ENCODE data around the gene SLC22A14.
"Not testable (repeated sequence)": the region's sequence is repeated elsewhere in the genome, so short reads cannot be mapped to it uniquely, and the experiment has no call there.

Gene SLC22A14

DNA sequence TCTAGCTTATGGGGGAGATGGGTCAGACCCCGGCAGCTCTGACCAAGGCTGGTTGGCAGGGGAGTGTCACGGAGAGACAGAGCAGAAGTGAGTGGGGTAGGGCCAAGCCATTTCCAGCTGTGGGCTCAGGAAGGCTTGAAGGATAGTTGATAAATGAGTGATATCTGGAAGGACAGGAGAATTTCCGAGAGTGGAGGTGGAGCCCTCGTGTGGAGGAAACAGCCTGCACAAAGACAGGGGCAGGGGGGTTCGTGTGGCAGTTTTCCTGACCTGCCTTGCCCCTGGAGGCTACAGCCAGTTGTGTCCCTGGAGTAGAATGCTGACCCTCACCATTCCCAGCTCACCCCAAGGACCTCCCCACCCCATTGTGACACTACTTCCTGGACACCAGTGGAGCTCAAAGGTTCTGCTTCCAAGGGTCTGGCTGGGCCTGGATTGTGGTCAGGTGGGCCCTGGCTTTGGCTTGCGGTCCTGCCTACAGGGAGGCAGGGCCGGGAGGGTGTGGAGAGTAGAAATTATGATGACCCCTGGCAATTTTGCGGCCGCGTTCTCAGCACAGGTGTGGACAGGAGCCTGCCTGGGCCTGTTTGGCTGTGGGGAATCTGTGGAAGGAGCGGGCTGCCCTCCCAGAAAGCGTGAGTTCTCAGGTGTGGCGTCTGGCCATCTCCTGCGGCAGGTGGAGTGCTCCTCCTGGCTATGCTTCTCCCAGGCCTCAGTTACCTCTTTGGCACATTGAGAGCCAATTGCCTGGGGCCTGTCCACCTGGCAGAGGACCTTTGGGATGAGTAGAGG, at the start of gene SLC22A14:
SLC22A14 (plus strand) TSS at position 400 of the 792 bp plus-strand sequence. CDS start 23,733 bp downstream, outside the sequence.
- no peak within 1 kb of the TSS for H3K27ac ChIP-seq
- DNase-seq (ENCODE audit: low read depth, low spot score) = no peak

- H3K27ac ChIP-seq = no peak overlapping the region
- DNase-seq (ENCODE audit: low read depth, low spot score) = no peak
Measured at GRCh38 chr3:38232701-38233100, 49.4 kb upstream of the SLC22A14 start.

- H3K27ac ChIP-seq = no peak overlapping the region
- DNase-seq (ENCODE audit: low read depth, low spot score) = no peak
Measured at GRCh38 chr3:38235466-38235865, 46.6 kb upstream of the SLC22A14 start.

DNA sequence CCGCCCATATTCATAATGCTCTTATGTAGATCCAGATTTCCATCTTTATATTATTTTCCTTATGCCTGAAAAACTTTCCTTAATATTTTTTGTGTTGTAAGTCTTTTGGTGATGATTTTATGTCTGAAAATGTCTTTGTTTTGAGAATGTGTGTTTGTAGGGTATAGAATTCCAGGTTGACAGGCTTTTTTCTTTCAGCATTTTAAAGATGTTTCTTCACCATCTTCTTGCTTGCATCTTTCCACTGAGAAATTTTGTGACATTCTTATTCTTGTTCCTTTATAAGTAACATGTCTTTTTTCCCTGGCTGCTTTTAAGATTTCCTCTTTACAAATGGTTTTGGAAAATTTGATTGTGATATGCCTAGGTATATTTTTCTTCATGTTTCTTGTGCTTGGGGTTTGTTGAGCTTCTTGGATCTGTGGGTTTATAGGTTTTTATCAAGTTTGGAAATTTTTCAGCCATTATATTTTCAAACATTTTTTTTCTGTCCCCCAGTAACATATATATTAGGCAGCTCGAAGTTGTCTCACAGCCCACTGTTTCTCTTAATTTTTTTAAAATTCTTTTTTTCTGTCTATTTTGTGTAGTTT, 43.6 kb upstream of the SLC22A14 start:
- no peak for DNase-seq (ENCODE audit: low read depth, low spot score)
- H3K27ac ChIP-seq = no peak overlapping the region

- DNase-seq (ENCODE audit: low read depth, low spot score); H3K27ac ChIP-seq: not testable (repeated sequence)
Measured at GRCh38 chr3:38242812-38243211, 39.3 kb upstream of the SLC22A14 start.

DNA sequence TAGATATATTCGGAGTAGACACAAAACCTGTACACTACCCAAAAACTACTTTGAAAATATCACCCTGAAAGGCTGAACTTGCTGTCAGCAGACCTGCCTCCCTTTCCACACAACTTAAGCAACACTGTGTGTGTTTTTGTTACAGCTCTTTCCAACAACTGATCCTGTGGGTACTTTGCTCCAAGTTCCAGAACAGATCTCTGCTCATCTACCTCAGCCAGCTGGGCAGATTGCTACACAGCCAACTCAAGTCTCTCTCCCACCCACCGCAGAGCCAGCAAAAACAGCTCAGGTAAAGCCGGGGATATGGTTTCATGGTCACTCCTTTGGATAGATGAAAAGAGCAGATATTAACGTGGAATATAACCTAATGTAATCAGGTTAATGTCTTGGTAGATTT, 36.2 kb upstream of the SLC22A14 start:
- peak overlapping the region; percentile 72 for H3K27ac ChIP-seq
- DNase-seq (ENCODE audit: low read depth, low spot score) = no peak

GRCh38 chr3:38247366-38248035, 34.6 kb upstream of the SLC22A14 start:
- peak overlapping the region; percentile 72 for H3K27ac ChIP-seq
- peak; percentile 85 for DNase-seq (ENCODE audit: low read depth, low spot score)

DNA sequence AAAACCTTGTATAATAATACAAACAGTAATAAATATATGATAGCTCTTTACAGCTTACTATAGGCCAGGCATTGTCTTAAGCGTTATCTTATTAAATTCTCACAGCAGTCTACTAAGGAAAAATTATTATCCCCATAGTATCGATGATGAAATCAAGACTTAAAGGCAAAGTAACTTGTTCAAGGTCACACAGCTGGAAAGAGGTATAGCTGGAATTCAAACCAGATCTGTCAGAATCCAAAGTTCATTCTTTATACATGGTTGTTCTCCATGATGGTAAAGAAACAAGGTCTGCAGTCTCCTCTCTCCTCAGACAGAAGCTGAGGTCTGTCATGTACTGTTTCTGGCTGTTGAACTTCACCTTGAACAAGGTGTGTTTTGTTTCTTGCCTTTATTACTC, 31.9 kb upstream of the SLC22A14 start:
- H3K27ac ChIP-seq = no peak overlapping the region
- DNase-seq (ENCODE audit: low read depth, low spot score) = no peak

DNA sequence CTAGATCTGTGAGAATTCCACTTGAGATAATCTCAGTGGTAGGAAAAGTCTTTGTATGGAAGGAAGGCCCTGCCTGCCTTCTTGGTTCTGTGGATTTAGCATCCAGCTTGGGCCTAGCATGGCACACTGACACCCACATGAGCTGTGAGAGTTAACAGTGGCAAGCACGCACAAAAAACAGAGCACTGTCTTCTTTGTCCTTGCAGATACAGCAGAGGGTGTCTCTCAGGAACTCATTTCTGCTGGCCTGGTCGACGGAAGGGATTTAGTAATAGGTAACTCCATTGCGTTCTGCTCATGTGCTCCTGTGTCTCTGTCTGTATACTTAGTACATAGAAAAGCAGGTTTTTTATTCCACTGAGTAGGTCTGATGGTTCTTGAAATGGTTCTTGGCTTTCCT, 30.9 kb upstream of the SLC22A14 start:
- no peak overlapping the region for H3K27ac ChIP-seq
- no peak for DNase-seq (ENCODE audit: low read depth, low spot score)

DNA sequence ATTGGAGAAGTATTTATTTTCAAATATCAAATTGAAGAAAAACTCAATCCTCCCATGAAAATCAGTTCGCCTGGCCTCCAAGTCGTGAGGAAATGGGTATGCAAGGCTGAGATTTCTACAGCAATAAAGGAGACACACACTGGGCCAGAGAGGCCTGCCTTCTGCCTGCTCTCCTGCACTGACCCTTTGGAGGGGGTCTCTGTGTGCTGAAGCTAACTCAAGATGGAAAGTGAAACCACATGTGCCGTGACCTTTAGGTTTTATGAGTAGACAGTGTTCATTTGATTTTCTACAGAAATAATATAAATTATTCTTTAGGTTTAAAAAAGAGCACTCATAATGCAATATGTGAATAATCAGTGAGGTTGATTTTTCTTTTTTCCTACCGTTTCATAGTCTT, 28.4 kb upstream of the SLC22A14 start:
- no peak for DNase-seq (ENCODE audit: low read depth, low spot score)
- H3K27ac ChIP-seq = no peak overlapping the region

- H3K27ac ChIP-seq = no peak overlapping the region
- no peak for DNase-seq (ENCODE audit: low read depth, low spot score)
Measured at GRCh38 chr3:38254872-38255271, 27.2 kb upstream of the SLC22A14 start.

DNA sequence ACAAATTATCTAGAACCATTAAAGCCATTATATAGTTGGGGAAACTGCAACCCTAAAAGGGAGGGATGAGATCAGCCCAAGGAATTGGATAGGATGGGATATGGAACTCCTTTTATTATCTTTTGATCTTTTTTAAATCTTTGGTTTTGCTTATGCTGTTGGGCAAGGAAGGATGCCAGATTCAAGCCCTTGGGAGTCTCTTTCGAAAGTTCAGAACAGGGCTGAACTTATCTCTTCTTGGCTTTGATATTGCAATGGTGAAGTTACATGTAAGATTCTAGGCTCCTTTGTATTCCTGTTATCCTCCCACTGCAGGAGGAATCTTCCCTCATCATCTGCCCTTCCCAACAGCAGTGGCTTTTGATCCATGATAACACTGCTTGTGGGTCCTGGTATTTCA, 26.5 kb upstream of the SLC22A14 start:
- no peak overlapping the region for H3K27ac ChIP-seq
- DNase-seq (ENCODE audit: low read depth, low spot score) = no peak

GRCh38 chr3:38257583-38257982, 24.5 kb upstream of the SLC22A14 start:
- DNase-seq (ENCODE audit: low read depth, low spot score) = no peak
- no peak overlapping the region for H3K27ac ChIP-seq

DNA sequence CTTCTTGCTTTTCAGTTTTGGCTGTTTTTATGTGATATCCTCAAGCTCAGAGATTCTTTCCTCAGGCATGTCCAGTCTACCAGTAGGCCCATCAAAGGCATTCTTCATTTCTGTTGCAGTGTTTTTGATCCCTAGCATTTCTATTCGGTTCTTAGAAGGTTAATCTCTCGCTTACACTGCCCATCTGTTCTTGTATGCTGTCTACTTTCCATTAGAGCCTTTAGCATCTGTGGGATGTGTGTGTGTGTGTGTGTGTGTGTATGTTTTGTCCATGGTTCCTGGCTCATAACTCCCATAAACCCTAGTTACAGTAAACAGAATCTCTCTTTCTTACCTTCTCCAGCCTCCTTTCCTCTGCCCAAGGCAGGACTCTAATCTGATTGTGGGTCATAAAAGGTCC, 21.6 kb upstream of the SLC22A14 start:
- no peak for DNase-seq (ENCODE audit: low read depth, low spot score)
- no peak overlapping the region for H3K27ac ChIP-seq

- H3K27ac ChIP-seq = no peak overlapping the region
- no peak for DNase-seq (ENCODE audit: low read depth, low spot score)
Measured at GRCh38 chr3:38264353-38264771, 17.7 kb upstream of the SLC22A14 start.

DNA sequence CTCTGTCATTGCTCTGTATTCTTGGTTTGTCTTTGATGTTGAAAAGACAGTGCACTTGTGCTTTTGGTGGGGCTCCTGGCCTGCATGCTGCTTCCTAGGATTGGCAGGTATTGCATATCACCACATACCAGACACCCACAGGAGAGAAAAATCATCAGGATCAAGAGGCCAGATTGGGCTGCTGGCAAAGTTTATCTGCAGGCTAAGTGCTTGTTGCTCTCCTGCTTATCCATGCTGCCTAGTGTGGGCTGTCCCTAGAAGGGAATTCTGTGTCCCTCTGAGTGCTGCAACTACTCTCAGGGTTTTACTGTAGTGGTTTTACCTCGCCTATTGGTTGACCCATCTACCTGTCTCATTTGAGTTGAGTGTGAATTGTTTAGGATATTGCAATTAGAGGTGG, 17.3 kb upstream of the SLC22A14 start:
- H3K27ac ChIP-seq = no peak overlapping the region
- DNase-seq (ENCODE audit: low read depth, low spot score) = no peak

DNA sequence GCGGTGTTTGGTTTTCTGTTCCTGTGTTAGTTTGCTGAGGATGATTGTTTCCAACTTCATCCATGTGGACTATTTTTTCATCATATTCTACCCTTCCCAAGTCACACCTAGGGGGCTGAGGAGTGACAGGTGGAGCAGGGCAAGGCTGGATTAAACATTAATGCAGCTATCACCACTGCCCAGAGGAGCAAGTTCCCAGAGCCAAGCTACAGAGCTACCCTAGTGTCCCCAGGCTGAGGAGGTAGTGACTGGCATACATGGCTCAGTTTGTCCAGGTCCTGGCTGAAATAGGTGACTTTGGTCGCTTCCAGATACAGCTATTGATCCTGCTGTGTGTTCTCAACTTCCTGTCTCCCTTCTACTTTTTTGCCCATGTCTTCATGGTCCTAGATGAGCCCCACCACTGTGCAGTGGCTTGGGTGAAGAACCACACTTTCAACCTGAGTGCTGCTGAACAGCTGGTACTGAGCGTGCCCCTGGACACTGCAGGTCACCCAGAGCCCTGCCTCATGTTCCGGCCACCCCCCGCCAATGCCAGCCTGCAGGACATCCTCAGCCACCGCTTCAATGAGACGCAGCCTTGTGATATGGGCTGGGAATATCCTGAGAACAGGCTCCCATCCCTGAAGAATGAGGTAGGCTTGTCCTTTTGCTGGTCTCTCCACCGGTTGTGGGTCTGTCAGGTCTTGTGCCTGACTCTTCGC, 16.3 kb upstream of the SLC22A14 start, which contains the start of gene SLC22A13:
SLC22A13 (plus strand) TSS at position 209 of the 704 bp plus-strand sequence; CDS start at position 258, 49 bp downstream.
- H3K27ac ChIP-seq = no peak within 1 kb of the TSS
- no peak for DNase-seq (ENCODE audit: low read depth, low spot score)

GRCh38 chr3:38266810-38267209, 15.3 kb upstream of the SLC22A14 start:
- no peak for DNase-seq (ENCODE audit: low read depth, low spot score)
- H3K27ac ChIP-seq = no peak overlapping the region

DNA sequence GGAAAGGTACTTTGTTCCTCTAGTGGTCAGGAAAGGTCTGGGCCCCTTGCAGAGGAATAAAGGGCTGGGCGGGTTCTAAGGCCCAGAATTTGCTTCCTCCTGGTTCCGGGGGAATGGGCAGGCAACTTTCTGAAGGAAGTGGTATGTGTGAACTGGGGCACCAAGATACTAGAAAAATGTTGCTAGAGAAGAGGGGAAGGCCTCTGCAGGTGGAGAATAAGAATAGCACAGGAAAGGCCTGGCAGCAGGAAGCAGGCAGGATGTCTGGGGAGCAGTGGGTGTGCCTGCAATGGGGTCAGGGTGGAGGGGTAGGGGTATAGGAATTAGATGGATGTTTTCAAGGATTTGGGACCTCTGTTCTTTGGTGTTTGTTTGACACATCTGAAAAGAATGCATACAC, 14.4 kb upstream of the SLC22A14 start:
- no peak for DNase-seq (ENCODE audit: low read depth, low spot score)
- H3K27ac ChIP-seq = no peak overlapping the region

GRCh38 chr3:38268087-38268486, 14.0 kb upstream of the SLC22A14 start:
- H3K27ac ChIP-seq = no peak overlapping the region
- no peak for DNase-seq (ENCODE audit: low read depth, low spot score)

DNA sequence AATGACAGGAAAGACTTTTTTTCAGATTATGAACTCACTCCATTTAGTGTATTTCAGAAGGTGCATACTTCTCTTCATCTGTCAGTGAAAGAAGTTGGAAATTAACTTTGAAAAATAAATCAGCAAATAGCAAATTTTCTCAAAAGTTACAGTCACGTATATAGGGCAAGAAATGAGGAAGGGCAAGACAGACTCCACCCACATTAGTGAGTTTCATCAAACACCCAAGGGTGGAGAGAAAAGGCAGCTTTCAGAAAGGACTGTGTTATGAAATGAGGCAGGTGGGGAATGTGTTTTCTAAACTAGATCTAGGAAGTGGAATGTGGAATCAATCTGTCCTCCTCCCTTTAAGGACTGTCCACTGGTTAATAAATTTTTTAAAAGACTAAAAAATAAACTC, 13.6 kb upstream of the SLC22A14 start:
- DNase-seq (ENCODE audit: low read depth, low spot score) = no peak
- no peak overlapping the region for H3K27ac ChIP-seq
